K562 (cell line): Measurements from ENCODE around the gene WDR90. TPM values are rescaled to one million over a fixed set of nuclear protein-coding genes. Genes with fewer than 3 reads are reported as not detected.

ENCODE experiments used
- BCLAF1 ChIP-seq, 2 experiments: fragments of 450-650 bp in 1 of 2; IDR thresholded peaks; 2 replicates each; pipeline ENCODE4 v1.6.1; 2011 to 2017; ENCODE audit warnings: low read depth in 2 of 2, antibody characterized with exemption in 1 of 2, borderline replicate concordance in 1 of 2, low read length in 1 of 2, mild to moderate bottlenecking in 1 of 2, mixed read lengths in 1 of 2; ENCODE audit not compliant: control insufficient read depth in 1 of 2
- KDM4B ChIP-seq, 2 experiments: fragments of 450-650 bp in 1 of 2; sonication (generic) in 1 of 2; IDR thresholded peaks; 2 replicates each; pipeline ENCODE4 v1.6.1; 2016 to 2017; ENCODE audit warnings: borderline replicate concordance in 2 of 2, antibody characterized with exemption in 1 of 2, low read depth in 1 of 2, mild to moderate bottlenecking in 1 of 2
- MEF2D ChIP-seq: conservative IDR thresholded peaks from 2 replicates; pipeline ENCODE4 v1.6.1; 2016; ENCODE audit warnings: low read depth, missing genetic modification characterization, missing compliant biosample characterization
- MTA1 ChIP-seq: fragments of 450-650 bp; IDR thresholded peaks from 2 replicates; pipeline ENCODE4 v1.6.1; 2017; ENCODE audit warnings: borderline replicate concordance
- PRDM10 ChIP-seq: fragments of 450-650 bp; IDR thresholded peaks from 2 replicates; pipeline ENCODE4 v1.6.1; 2018; ENCODE audit not compliant: partially characterized antibody
- SREBF2 ChIP-seq: sonication (generic); formaldehyde crosslinking; IDR thresholded peaks from 2 replicates; pipeline ENCODE4 v1.4.0; 2020; ENCODE audit warnings: mild to moderate bottlenecking, missing genetic modification reagents
- TBL1XR1 ChIP-seq, 2 experiments: IDR thresholded peaks; 2 replicates each; pipeline ENCODE4 v1.6.1; 2012; ENCODE audit warnings: improper control_type of control experiment in 2 of 2, low read length in 2 of 2, mild to moderate bottlenecking in 1 of 2
- ZNF507 ChIP-seq: conservative IDR thresholded peaks from 2 replicates; pipeline ENCODE4 v1.6.1; 2017; ENCODE audit warnings: missing genetic modification characterization, missing compliant biosample characterization
- polyA plus RNA-seq, 8 experiments: library from polyadenylated mRNA; depleted of rRNA in 4 of 8; stranded (reverse) in 5 of 8; unstranded in 3 of 8; fragments of >200 nt; fragmentation: Nextera tagmentation in 2 of 8; fragmentation: Illumina TruSeq in 1 of 8; extraction: Ambion mirVana in 2 of 8; extraction: Trizol in 1 of 8; gene quantifications; 2 replicates each; pipeline versions ENCODE4 v1.2.1 to v1.2.3, GENCODE V29; 2011 to 2014; ENCODE audit warnings: inconsistent platforms in 1 of 8, missing spikeins in 1 of 8
- total RNA-seq, 7 experiments: library from RNA; depleted of rRNA in 6 of 7; stranded (reverse); fragments of >200 nt in 6 of 7; fragmentation: Illumina TruSeq in 2 of 7; extraction: Trizol in 2 of 7; gene quantifications; 2 replicates each; pipeline versions ENCODE4 v1.2.1 to v1.2.3, GENCODE V29; 2011 to 2021; ENCODE audit warnings: low replicate concordance in 1 of 7
- TF ChIP-seq, protein P1 (sequence below), 2 experiments: IDR thresholded peaks in 1 of 2; conservative IDR thresholded peaks in 1 of 2; 2 replicates each; pipeline ENCODE4 v1.6.1; 2016; ENCODE audit warnings: low read depth in 2 of 2, mild to moderate bottlenecking in 1 of 2, missing compliant biosample characterization in 1 of 2, missing genetic modification characterization in 1 of 2, moderate library complexity in 1 of 2
- TF ChIP-seq, protein P2 (sequence below): fragments of 250-450 bp; sonication (Bioruptor Pico); IDR thresholded peaks from 2 replicates; pipeline ENCODE4 v1.4.0; 2020

Gene WDR90
- total and polyA plus RNA-seq, 9 of the 15 experiments (the other 6 are each of a cell fraction or from before 2014, with no cell fraction given): 0.44 to 12.6 (median 3.3) TPM

DNA sequence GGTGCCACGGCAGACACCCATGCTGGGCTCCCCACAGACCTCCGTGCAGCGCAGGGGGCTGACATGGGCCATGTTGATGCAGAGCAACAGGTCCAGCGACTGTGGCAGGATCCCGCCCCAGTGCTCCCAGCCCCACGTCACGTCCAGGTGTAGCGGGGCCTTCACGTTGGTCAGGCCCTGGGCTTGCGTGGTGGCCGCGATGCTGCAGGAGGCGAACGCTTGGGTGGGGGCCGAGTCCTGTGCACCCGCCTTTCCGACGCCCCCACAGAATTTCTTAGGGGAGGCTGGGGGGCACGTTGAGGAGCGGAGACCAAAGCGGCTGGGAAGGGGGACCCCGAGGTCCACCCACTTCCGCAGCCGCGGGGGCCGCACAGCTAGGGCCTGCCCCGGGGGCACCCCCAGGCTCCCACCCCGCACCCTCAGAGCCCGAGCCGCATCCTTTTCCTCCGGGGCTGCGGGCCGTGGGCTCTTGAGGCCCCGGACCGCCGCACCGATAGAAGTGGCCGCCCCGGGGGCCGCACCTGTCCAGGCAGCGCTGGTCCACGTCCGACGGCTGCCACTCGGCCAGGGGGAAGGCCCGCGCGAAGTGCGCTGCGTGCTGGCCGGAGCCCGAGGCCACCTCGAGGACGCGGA, 13.5 kb upstream of the WDR90 start (continued):
- no peak for TF ChIP-seq PRDM10
- no peak for TF ChIP-seq MTA1
- TF ChIP-seq ZNF507 (tag): no peak
- no peak for TF ChIP-seq SREBF2 (CRISPR knock-in tag)
- TF ChIP-seq, protein P1, sequence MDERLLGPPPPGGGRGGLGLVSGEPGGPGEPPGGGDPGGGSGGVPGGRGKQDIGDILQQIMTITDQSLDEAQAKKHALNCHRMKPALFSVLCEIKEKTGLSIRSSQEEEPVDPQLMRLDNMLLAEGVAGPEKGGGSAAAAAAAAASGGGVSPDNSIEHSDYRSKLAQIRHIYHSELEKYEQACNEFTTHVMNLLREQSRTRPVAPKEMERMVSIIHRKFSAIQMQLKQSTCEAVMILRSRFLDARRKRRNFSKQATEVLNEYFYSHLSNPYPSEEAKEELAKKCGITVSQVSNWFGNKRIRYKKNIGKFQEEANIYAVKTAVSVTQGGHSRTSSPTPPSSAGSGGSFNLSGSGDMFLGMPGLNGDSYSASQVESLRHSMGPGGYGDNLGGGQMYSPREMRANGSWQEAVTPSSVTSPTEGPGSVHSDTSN (CRISPR knock-in tag; IDR thresholded peaks at IDR 0.05; ENCODE audit: low read depth): no peak
- TF ChIP-seq, protein P1 (tag; conservative IDR thresholded peaks at IDR 0.05; ENCODE audit: low read depth): no peak
- no peak for TF ChIP-seq KDM4B (IDR thresholded peaks at IDR 0.05; ENCODE audit: borderline replicate concordance in 2 of 2, low read depth in 1 of 2)
- TF ChIP-seq TBL1XR1 (IDR thresholded peaks at IDR 0.05; ENCODE audit: low read length in 2 of 2): no peak
- TF ChIP-seq BCLAF1 (IDR thresholded peaks at IDR 0.05; ENCODE audit: borderline replicate concordance in 1 of 2, control insufficient read depth in 1 of 2, low read depth in 2 of 2, low read length in 1 of 2): no peak
- TF ChIP-seq, protein P2, sequence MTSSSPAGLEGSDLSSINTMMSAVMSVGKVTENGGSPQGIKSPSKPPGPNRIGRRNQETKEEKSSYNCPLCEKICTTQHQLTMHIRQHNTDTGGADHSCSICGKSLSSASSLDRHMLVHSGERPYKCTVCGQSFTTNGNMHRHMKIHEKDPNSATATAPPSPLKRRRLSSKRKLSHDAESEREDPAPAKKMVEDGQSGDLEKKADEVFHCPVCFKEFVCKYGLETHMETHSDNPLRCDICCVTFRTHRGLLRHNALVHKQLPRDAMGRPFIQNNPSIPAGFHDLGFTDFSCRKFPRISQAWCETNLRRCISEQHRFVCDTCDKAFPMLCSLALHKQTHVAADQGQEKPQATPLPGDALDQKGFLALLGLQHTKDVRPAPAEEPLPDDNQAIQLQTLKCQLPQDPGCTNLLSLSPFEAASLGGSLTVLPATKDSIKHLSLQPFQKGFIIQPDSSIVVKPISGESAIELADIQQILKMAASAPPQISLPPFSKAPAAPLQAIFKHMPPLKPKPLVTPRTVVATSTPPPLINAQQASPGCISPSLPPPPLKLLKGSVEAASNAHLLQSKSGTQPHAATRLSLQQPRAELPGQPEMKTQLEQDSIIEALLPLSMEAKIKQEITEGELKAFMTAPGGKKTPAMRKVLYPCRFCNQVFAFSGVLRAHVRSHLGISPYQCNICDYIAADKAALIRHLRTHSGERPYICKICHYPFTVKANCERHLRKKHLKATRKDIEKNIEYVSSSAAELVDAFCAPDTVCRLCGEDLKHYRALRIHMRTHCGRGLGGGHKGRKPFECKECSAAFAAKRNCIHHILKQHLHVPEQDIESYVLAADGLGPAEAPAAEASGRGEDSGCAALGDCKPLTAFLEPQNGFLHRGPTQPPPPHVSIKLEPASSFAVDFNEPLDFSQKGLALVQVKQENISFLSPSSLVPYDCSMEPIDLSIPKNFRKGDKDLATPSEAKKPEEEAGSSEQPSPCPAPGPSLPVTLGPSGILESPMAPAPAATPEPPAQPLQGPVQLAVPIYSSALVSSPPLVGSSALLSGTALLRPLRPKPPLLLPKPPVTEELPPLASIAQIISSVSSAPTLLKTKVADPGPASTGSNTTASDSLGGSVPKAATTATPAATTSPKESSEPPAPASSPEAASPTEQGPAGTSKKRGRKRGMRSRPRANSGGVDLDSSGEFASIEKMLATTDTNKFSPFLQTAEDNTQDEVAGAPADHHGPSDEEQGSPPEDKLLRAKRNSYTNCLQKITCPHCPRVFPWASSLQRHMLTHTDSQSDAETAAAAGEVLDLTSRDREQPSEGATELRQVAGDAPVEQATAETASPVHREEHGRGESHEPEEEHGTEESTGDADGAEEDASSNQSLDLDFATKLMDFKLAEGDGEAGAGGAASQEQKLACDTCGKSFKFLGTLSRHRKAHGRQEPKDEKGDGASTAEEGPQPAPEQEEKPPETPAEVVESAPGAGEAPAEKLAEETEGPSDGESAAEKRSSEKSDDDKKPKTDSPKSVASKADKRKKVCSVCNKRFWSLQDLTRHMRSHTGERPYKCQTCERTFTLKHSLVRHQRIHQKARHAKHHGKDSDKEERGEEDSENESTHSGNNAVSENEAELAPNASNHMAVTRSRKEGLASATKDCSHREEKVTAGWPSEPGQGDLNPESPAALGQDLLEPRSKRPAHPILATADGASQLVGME (CRISPR knock-in tag): no peak
- TF ChIP-seq MEF2D (tag): no peak
- TF ChIP-seq, all 486 proteins: peak for 34
